ENCODE results near the gene VWA8.
"Not testable (repeated sequence)": the region's sequence is repeated elsewhere in the genome, so short reads cannot be mapped to it uniquely, and the experiment has no call there.

VWA8 gene

GRCh38 chr13:41608111-41608838 lies 352.6 kb downstream of the VWA8 start:
- DNase-seq = no peak

- no peak for DNase-seq
Observed at GRCh38 chr13:41606646-41607045, 354.3 kb downstream of the VWA8 start.

DNA sequence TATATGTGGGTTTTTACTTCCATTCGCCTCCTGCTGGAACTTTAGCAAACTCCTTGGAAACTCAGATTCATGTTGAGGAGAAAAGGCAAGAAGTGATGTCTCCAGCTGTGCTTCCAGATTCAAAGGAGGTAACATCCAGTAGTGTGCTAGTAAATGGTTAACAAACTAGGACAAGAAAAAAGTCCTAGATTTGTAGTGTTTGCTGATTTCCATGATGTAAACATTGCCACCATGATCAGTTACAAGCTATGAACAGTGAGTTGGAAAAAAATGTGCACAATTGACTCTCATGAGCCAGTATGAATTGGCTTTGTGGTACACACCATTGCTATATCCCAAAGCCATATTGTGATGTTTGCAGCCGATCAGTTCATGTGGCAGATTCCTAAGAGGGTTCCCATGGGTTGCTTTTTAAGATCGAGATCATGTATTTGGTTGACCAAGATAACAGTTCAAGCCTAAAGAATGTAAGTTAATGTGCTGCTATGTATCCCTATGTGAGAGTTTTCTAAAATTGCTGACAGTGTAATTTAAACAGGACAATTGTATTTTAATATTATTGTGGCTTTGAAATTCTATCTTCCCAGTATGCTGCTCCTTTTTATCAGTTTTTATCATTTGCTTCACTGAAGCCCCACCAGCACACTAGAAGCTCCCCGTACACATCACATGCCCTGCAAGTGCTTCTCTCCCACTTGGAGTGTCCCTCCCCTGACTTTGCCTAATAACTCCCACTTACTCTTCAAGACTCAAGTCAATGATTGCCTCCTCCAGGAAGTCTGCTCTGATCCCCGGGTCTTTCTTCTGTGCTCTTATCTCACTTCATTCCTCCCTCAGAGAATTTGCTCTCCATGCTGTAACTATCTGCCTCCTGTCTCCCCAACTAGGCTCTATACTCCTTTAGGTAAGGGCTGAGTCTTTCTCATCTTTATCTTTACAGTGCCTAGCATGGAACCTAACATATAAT lies 355.3 kb downstream of the VWA8 start:
- no peak for DNase-seq

- no peak for DNase-seq
Observed at GRCh38 chr13:41603917-41604316, 357.0 kb downstream of the VWA8 start.

- no peak for DNase-seq
Observed at GRCh38 chr13:41601718-41602445, 359.0 kb downstream of the VWA8 start.

- DNase-seq = no peak
Observed at GRCh38 chr13:41599619-41600018, 361.3 kb downstream of the VWA8 start.

DNA sequence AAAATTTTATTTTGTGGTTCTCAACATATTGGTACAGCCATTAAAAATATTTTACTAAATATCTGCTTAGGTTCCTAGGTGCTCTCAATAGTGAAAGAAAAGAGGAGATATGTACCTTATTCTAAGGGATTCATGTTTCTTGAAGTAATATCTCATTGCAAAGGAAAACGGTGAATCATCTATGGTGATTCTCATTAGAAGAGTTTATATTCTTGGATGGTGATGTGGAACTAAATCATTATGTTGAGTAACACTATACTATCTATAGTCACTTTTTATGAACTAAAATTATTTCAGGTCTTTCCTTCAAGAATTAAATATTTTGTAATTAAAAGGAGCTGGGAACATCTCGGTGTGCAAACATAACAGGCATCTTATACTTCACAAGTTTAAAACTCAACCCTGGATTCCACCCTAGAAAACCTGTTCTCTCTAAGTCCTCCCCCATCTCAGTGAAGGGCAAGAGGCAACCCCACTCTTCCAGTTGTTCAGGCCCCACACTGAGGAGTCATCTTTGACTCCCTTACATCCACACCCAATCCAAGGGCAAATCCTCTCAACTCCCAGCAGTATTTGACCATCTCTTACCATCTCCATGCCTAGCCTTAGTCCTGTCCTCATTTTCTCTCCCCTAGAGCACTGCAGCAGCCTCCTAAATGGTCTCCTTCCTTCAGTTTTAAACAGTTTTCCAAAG lies 363.4 kb downstream of the VWA8 start:
- DNase-seq = no peak

DNA sequence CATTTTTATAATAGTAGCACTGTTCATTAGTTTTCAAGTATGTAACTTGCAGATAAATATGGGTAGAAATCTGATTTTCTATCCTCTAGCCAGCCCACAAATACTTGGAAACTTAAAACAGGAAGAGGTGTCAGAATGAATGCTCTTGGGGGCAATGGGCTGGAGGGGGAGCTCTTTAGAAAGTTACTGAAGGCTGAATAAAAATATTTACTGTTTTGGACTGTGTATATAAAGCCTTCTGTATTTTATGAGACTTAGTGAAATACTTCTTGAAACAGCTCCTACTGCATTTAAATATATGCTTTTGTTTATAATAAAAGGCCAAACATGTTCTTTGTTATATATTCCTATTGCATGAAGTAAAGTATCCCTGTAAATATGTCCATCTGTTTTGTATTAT lies 364.7 kb downstream of the VWA8 start:
- no peak for DNase-seq

DNA sequence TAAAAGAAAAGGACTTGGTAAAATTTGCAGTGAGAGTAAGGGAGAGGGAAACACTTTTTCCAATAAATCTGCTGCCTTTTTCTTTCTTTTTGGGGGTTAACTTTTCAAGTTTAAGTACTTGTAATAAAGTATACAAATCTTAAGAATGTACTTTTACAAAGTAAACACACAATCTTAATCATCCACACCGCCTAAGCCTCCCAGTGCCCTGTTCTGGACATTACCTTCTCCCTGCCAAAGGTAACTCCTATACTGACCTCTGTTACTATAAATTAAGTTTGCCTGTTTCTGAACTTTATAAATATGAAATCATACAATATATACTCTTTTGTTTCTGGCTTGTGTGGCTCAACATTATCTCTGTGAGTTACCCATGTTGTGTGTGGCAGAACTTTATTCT lies 365.6 kb downstream of the VWA8 start:
- no peak for DNase-seq

- DNase-seq = no peak
Observed at GRCh38 chr13:41590643-41591042, 370.3 kb downstream of the VWA8 start.

GRCh38 chr13:41590122-41590521 lies 370.8 kb downstream of the VWA8 start:
- no peak for DNase-seq

- no peak for DNase-seq
Observed at GRCh38 chr13:41589434-41589833, 371.5 kb downstream of the VWA8 start.

GRCh38 chr13:41588899-41589298 lies 372.0 kb downstream of the VWA8 start:
- DNase-seq = no peak

DNA sequence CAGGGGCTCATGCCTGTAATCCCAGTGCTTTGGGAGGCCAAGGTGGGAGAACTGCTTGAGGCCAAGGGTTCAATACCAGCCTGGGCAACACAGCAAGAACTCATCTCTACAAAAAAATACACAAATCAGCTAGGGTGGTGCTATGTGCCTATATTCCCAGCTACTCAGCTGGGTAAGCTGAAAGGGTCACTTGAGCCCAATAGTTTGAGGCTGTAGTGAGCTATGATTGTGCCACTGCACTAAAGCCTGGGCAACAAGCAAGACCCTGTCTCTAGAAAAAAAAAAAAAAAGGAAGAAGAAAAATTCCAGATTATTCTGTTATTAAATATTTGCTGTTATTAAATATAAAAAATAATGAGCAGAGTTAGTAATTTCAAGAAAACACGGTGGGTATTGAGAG lies 372.5 kb downstream of the VWA8 start:
- DNase-seq = no peak

DNA sequence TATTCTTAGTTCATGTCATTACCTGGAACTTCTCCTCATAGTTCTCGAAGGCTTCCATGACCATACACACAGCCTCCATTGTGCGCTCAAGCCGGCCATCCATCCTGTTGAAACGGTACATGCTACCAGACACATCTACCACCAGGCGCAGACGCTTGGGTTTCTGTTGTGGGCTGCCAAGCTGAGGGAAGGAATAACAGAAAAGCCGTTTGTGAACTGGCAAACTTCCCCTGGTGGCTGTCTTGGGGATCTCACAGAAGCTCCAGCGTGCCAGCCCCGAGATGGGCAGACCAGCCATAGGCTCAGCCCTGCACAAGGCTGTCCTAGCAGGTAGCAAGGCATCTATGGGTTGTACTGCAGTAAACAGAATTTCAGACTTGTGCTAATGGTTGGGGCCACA lies 373.4 kb downstream of the VWA8 start:
- no peak for DNase-seq

- DNase-seq = no peak
Observed at GRCh38 chr13:41586216-41586615, 374.7 kb downstream of the VWA8 start.

DNA sequence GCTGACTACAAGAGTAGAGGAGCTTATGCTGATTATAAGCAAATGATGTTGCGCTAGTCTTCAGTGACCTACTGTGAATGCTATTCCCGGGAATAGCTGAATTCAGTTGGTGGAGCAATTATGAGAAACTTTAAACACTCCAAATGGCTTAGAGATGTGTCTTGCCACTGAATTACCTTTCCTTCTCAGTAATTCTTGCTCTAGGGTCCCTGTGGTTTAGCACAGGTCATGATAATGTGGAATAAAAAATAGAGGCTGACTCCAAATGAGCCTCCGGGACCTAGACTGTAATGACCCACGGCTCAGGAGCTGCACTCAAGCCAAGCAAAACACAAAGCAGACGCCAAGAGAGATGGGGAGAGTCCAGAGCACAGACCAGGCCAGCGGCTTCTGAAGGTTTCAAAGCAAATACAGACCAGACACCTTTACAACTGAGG lies 378.9 kb downstream of the VWA8 start:
- DNase-seq = no peak

DNA sequence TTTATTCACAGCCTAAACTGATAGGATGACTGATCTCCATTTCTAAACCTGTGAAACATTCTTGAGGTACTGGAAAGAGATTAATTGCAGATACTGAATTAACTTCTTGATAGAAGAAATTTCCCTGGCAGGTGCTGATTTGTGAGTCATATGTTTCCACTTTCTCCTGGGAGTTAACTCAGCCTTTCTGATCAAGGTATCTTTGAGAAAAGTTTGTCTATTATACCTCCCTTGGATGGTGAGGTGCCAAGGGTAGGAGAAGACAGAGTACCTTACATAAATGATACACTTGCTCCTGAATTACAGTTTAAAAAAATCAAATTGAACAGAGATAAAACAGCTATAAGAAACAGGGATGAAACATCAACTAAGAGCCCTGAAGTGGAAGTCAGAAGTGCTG lies 380.6 kb downstream of the VWA8 start:
- DNase-seq = no peak

DNA sequence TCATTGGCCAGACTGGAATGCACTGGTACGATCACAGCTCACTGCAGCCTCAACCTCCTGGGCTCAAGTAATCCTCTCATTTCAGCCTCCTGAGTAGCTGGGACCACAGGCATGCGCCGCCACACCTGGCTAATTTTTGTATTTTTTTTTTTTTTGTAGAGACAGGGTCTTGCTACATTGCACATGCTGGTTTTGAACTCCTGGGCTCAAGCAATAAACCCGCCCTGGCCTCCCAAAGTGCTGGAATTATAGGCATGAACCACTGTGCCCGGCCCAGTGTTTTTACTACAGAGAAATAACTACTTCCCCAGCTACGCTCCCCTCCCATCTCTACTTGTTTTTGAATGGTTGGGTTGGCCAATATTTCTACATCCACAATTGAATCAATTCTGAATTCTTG lies 381.0 kb downstream of the VWA8 start:
- no peak for DNase-seq

- DNase-seq = no peak
Observed at GRCh38 chr13:41579168-41579567, 381.7 kb downstream of the VWA8 start.

DNA sequence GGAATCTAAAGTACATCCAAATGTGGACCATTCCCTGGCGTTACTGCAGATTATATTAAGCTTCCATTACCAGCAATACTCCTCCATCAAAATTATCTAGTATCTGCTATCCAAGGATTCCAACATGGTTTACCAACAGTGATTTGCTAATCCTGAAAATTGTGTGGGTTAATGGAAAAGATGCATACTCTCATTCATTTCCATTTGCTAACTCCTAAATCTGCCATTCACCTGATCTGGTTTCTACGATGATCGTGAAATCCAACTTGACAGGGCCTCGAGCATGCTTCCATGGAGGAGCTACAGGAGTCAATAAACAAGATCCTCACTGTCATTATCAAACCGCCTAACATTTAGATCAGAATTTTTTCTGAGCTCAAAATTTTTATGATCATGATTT lies 382.5 kb downstream of the VWA8 start:
- DNase-seq = no peak

DNA sequence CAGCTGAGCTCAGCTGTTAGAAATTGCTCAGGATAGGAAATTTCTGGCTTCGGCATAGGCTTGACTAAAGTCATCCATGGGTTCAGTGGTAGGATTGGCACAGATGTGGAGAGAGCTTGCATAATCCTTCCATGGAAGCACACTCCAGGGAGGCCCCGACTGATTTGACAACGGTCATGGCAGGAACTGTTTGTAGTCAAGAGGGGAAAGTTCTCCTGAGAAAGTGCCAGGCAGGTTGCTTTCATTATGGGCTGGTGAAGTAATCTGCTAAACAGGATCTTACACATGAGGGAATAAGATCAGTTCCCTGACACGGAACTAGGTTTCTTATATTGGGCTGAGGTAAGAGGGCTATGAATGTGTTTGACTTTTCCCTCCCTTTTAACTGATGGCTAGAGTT lies 383.5 kb downstream of the VWA8 start:
- DNase-seq = no peak

- not testable (repeated sequence) for DNase-seq
Observed at GRCh38 chr13:41573640-41574039, 387.3 kb downstream of the VWA8 start.
